NT2/D1 (cell line): ENCODE data around the gene MAGI1.
"Not testable (repeated sequence)": the region's sequence is repeated elsewhere in the genome, so short reads cannot be mapped to it uniquely, and the experiment has no call there.

ENCODE experiments used
- DNase-seq: peaks from one replicate; pipeline ENCODE4 v3.0.0-alpha.2; 2011; ENCODE audit warnings: low read depth, low spot score
- H3K27me3 ChIP-seq: 2 replicates; pipeline ENCODE4 v1.6.0; 2011; ENCODE audit warnings: mild to moderate bottlenecking; ENCODE audit not compliant: insufficient read length, insufficient read depth
- H3K36me3 ChIP-seq: 2 replicates; pipeline ENCODE4 v1.6.1; 2011; ENCODE audit warnings: mild to moderate bottlenecking, low read length, mixed read lengths; ENCODE audit not compliant: insufficient read depth, insufficient read length
- H3K4me1 ChIP-seq: 2 replicates; pipeline ENCODE4 v1.5.1; 2011; ENCODE audit not compliant: insufficient read depth, insufficient read length
- H3K4me3 ChIP-seq: 2 replicates; pipeline ENCODE4 v1.5.1; 2011; ENCODE audit warnings: low read depth; ENCODE audit not compliant: insufficient read length
- H3K9ac ChIP-seq: 2 replicates; pipeline ENCODE4 v1.6.0; 2011; ENCODE audit warnings: low read depth; ENCODE audit not compliant: insufficient read length
- H3K9me3 ChIP-seq: 2 replicates; pipeline ENCODE4 v1.5.1; 2011; ENCODE audit warnings: mild to moderate bottlenecking, low read length; ENCODE audit not compliant: insufficient read depth
- SUZ12 ChIP-seq: IDR thresholded peaks from 2 replicates; pipeline ENCODE4 v1.6.1; 2011; ENCODE audit not compliant: insufficient read length, insufficient read depth; ENCODE audit errors: extremely low read depth
- YY1 ChIP-seq: IDR thresholded peaks from 2 replicates; pipeline ENCODE4 v1.6.1; 2011; ENCODE audit not compliant: insufficient read length, insufficient read depth
- ZNF274 ChIP-seq: IDR thresholded peaks from 2 replicates; pipeline ENCODE4 v1.6.1; 2011; ENCODE audit warnings: mild to moderate bottlenecking, low read depth, low read length

MAGI1 gene

DNA sequence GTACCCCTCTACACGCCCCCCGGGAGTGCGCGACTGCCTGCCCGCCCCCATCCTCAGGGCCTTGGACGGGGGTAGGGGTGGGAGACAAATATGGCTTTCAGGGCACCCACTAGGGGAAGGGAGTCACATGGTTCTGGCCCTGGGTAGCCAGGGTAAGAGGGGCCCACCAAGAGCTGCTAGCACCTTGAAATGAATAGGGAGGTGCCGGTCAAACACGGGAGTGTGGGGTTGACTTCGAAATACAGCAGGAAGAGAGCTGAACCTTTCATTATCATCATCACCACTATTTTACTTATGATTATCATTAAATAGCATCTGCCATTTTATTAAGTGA, 489.1 kb downstream of the MAGI1 start:
- no peaks in the 10 kb centered on the region for H3K9me3 ChIP-seq
- peak overlapping the region; percentile 60 for H3K4me3 ChIP-seq

DNA sequence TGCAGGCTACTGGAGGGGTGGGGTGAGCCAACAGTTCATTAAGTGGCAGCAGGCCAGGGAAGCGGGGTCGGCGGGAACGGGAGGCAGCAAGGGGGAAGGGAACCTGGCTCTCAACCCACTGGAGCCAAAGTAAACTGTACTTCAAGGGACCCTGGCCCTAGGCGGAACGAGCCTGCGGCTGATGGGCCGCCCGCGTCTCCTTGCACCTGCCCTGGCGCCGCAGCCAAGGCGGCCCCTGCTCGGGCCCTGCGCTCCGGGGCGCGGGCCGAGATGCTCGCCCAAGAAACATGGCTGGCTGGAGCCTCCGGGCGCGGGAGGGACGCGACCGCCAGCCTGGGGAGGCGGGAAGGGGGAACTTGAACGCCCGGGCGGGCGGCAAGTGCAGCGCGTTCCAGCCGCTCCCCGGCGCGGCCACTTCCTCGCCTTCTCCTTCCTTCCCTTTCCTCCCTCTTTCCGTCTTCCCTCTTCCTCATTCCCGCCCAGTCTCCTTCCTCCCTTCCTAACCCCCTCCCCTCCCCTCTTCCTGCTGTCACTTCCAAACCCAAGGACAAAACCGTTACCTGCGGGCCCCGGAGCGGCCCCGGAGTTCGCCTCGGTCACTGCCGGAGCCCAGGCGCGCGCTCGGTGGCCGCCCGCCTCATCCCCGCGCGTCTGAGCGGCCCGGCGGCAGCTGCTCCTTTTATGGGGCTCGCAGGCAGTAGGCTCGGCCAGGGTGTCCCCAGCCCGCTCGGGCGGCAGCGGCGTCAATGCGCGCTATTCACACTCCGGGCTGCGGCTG, 489.7 kb downstream of the MAGI1 start:
- H3K9me3 ChIP-seq = no peaks in the 10 kb centered on the region
- peak overlapping the region; percentile 60 for H3K4me3 ChIP-seq
- H3K36me3 ChIP-seq = no peaks in the 10 kb centered on the region
- H3K4me1 ChIP-seq = peaks cover 6% of the 10 kb centered on the region
- peak; percentile 20 for DNase-seq
- peaks cover 50% of the 10 kb centered on the region for H3K27me3 ChIP-seq
- TF ChIP-seq YY1 = no peak
- TF ChIP-seq ZNF274 = no peak
- H3K9ac ChIP-seq = peak overlapping the region; percentile 79

More for the DNA sequence above, 489.1 kb downstream of the MAGI1 start:
- Histone ChIP-seq H3K9ac (peak overlapping the region; percentile 79), H3K27me3 (peaks cover 50% of the 10 kb centered on the region), H3K4me1 (peaks cover 6% of the 10 kb centered on the region), H3K36me3 (no peaks in the 10 kb centered on the region)
- no peak for DNase-seq
- TF ChIP-seq ZNF274 (no peak), SUZ12 (no peak), YY1 (no peak)

DNA sequence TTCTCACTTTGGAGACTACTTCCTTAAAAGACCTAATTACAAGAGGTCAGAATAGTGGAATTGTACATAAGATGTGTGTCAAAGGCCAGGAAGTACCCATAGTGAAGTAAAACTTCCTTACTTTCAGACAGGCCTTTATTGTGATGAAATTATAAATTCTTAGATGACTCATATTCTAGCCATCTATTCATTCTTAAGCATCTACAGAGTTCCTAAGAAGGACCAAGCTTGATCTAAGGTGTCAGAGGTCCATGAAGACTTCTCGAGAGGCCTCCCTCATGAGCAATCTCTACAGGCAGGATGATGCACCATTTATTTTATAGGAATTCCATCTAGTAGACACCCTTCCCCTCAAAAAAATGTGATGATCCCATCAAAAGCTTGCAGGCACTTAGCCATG, 493.3 kb downstream of the MAGI1 start:
- DNase-seq = no peak
- Histone ChIP-seq H3K4me3 (no peak overlapping the region), H3K36me3 (no peaks in the 10 kb centered on the region), H3K4me1 (peaks cover 8% of the 10 kb centered on the region), H3K27me3 (peaks cover 51% of the 10 kb centered on the region), H3K9me3 (no peaks in the 10 kb centered on the region), H3K9ac (no peak overlapping the region)
- TF ChIP-seq SUZ12 = no peak
- no peak for TF ChIP-seq ZNF274
- no peak for TF ChIP-seq YY1

DNA sequence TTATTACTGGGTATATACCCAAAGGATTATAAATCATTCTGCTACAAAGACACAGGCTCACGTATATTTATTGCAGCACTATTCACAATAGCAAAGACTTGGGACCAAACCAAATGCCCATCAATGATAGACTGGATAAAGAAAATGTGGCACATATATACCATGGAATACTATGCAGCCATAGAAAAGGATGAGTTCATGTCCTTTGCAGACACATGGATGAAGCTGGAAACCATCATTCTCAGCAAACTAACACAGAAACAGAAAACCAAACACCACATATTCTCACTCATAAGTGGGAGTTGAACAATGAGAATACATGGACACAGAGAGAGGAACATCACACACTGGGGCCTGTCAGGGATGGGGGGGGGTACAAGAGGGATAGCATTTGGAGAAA, 495.3 kb downstream of the MAGI1 start:
- not testable (repeated sequence) for H3K4me3 ChIP-seq, H3K9ac ChIP-seq, H3K36me3 ChIP-seq, DNase-seq, H3K9me3 ChIP-seq, H3K4me1 ChIP-seq
- peaks cover 40% of the 10 kb centered on the region for H3K27me3 ChIP-seq

DNA sequence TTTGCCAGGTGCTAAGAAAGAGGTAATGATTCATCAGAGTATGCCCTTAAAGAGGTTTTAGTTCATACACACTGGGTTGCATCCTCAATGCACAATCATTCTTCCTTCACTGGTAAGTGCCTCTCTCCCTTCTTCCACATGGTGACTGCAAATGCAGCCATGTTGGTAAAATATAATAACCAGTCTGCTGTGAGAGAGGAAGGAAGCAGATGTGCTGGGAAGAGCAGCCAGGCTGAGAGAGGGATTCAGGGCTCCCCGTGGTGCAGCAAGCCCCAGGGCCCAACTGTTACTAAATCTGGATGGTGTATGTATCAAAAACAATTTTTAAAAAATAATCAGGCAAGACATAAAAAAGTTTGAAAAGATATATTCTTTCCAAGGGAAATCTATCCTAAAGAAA, 498.1 kb downstream of the MAGI1 start:
- no peak overlapping the region for H3K4me3 ChIP-seq

DNA sequence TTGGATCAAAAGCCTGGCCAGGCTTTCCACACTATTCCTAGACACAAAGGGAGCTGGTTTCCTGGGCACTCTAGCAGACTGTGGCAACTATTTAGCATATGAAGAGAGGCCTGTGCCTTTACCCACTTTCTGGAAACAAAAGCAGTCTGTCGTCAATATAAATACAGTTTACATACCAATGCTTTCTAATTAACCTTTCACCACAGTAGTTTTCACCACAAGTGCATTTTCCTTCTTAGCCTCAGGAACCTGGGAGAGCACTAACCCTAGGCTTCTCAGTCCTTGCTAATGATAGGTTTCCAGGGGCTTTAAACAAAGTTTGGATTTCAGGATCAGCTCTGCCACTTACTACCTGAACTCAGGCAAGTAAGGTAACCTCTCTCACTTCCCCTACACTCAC, 499.1 kb downstream of the MAGI1 start:
- Histone ChIP-seq H3K9me3 (no peaks in the 10 kb centered on the region), H3K4me1 (peaks cover 3% of the 10 kb centered on the region), H3K4me3 (no peak overlapping the region), H3K36me3 (no peaks in the 10 kb centered on the region), H3K27me3 (peaks cover 49% of the 10 kb centered on the region), H3K9ac (no peak overlapping the region)
- no peak for TF ChIP-seq SUZ12
- no peak for TF ChIP-seq YY1
- no peak for TF ChIP-seq ZNF274
- DNase-seq = peak; percentile 90

More for the DNA sequence above, 498.1 kb downstream of the MAGI1 start:
- peaks cover 42% of the 10 kb centered on the region for H3K27me3 ChIP-seq
- DNase-seq = no peak
- no peaks in the 10 kb centered on the region for H3K36me3 ChIP-seq
- no peak overlapping the region for H3K9ac ChIP-seq
- H3K9me3 ChIP-seq = no peaks in the 10 kb centered on the region
- H3K4me1 ChIP-seq = peaks cover 3% of the 10 kb centered on the region
- TF ChIP-seq YY1 = no peak
- no peak for TF ChIP-seq SUZ12
- no peak for TF ChIP-seq ZNF274

DNA sequence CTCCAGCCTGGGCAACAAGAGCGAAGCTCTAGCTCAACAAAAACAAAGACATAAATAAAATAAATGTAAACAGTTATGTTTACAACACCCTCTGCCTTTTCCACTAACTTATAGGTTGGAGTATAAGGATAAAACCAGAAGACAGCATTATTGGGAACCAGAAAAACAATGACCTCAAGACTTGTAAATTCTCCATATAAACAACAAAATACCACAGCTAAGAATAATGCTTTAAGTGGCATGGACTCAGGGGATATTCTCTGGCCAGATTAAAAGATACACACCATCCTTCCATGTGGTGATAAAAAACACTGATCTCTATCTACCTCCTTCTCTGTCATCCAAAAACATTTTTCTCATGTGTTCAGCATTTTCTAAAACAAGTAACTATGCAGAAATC, 500.6 kb downstream of the MAGI1 start:
- Histone ChIP-seq H3K4me3 (no peak overlapping the region), H3K9me3 (no peaks in the 10 kb centered on the region), H3K27me3 (peaks cover 49% of the 10 kb centered on the region), H3K4me1 (peaks cover 3% of the 10 kb centered on the region), H3K36me3 (no peaks in the 10 kb centered on the region), H3K9ac (no peak overlapping the region)
- DNase-seq = no peak
- TF ChIP-seq ZNF274 (no peak), YY1 (no peak), SUZ12 (no peak)

DNA sequence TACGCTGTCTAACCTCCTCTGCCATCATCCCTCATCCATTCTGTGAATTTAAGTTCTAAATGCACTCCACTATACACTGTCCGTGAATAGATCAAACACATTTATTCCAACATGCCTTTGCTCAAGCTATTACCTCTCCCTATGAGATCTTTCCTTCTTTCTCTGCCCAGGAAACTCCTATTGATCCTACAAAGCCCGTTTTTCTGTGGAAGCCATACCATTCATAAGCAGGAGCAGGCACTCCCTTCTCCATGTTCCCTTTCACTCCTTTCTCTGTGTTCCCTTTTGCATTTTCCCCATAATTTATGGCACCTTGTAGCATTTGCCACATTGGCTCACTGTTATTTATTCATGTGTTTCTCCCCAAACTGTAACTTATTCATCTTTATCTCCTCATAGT, 501.6 kb downstream of the MAGI1 start:
- TF ChIP-seq SUZ12 = no peak
- TF ChIP-seq YY1 = no peak
- TF ChIP-seq ZNF274 = no peak
- no peaks in the 10 kb centered on the region for H3K36me3 ChIP-seq
- no peak overlapping the region for H3K4me3 ChIP-seq
- H3K9me3 ChIP-seq = no peaks in the 10 kb centered on the region
- H3K9ac ChIP-seq = no peak overlapping the region
- peaks cover 46% of the 10 kb centered on the region for H3K27me3 ChIP-seq
- DNase-seq = no peak
- peaks cover 3% of the 10 kb centered on the region for H3K4me1 ChIP-seq
